GM12878 (cell line): Measurements from ENCODE around the gene PRC1. TPM values are rescaled to one million over a fixed set of nuclear protein-coding genes. Genes with fewer than 3 reads are reported as not detected.

Source experiments
- ATAC-seq: fragments of 200-7000 bp; cut with Tn5 transposase; 3 replicates; pipeline ENCODE4 v1.9.1; 2020; ENCODE audit warnings: mild to moderate bottlenecking, moderate library complexity
- BruUV-seq: library from RNA; stranded (reverse); fragments of 400-500 nt; replicated peaks from 2 replicates; lab custom pipeline; 2021; lab: Mats Ljungman, UMichigan
- CTCF ChIA-PET: fragments of 300-600 bp; sonication (Branson Sonifier 250); formaldehyde crosslinking; extraction: SDS; loops from one replicate; lab custom pipeline; 2021; ENCODE audit warnings: inconsistent platforms; lab: Yijun Ruan, JAX
- POLR2A ChIA-PET: fragments of 350-600 bp; formaldehyde crosslinking; extraction: SDS; loops from one replicate; lab custom pipeline; 2021; ENCODE audit warnings: inconsistent platforms; lab: Charles Lee
- RAD21 ChIA-PET: fragments of 300-600 bp; sonication (Branson Sonifier 250); formaldehyde crosslinking; loops from one replicate; lab custom pipeline; 2023; ENCODE audit warnings: antibody characterized with exemption; ENCODE audit not compliant: unreplicated experiment; lab: Charles Lee
- SMC1A ChIA-PET: fragments of 300-600 bp; sonication (Branson Sonifier 250); formaldehyde crosslinking; loops from one replicate; lab custom pipeline; 2023; ENCODE audit not compliant: unreplicated experiment, uncharacterized antibody; lab: Charles Lee
- DNase-seq: peaks from one replicate; pipeline ENCODE4 v3.0.0-alpha.2; 2011; ENCODE audit warnings: low read depth, low spot score
- FAIRE-seq: peaks from 3 replicates; lab custom pipeline; 2011; peaks lifted over from hg19 to GRCh38; lab: Jason Lieb, UNC
- H2AFZ ChIP-seq: 2 replicates; pipeline ENCODE4 v1.6.0; 2011; ENCODE audit warnings: low read depth, low read length, control low read depth; ENCODE audit not compliant: control insufficient read depth
- H3K27ac ChIP-seq: 2 replicates; pipeline ENCODE4 v1.5.1; 2011; ENCODE audit warnings: control low read depth; ENCODE audit not compliant: control insufficient read depth, insufficient read depth
- H3K27me3 ChIP-seq, 2 experiments: replicated peaks in 1 of 2; 2 replicates each; pipeline versions ENCODE4 v1.6.0 to v1.6.1; 2011; ENCODE audit warnings: low read length in 1 of 2; ENCODE audit not compliant: control insufficient read depth in 2 of 2, insufficient read depth in 2 of 2
- H3K36me3 ChIP-seq, 2 experiments: 2 replicates each; pipeline ENCODE4 v1.5.1; 2011; ENCODE audit warnings: low read length in 1 of 2; ENCODE audit not compliant: control insufficient read depth in 2 of 2, insufficient read depth in 2 of 2
- H3K4me1 ChIP-seq: 2 replicates; pipeline ENCODE4 v1.6.1; 2011; ENCODE audit warnings: mild to moderate bottlenecking, low read length, moderate library complexity, mixed read lengths; ENCODE audit not compliant: control insufficient read depth, insufficient read depth
- H3K4me2 ChIP-seq: 2 replicates; pipeline ENCODE4 v1.6.0; 2011; ENCODE audit warnings: control low read depth; ENCODE audit not compliant: control insufficient read depth, insufficient read depth
- H3K4me3 ChIP-seq: fragments of 200-600 bp; sonication (generic); 2 replicates; pipeline ENCODE4 v1.5.1; 2016
- H3K79me2 ChIP-seq: 2 replicates; pipeline ENCODE4 v1.6.0; 2011; ENCODE audit warnings: low read length; ENCODE audit not compliant: control insufficient read depth, insufficient read depth
- H3K9ac ChIP-seq: 2 replicates; pipeline ENCODE4 v1.8.0; 2011; ENCODE audit warnings: low read length, control low read depth, mixed read lengths; ENCODE audit not compliant: control insufficient read depth, insufficient read depth
- H3K9me3 ChIP-seq: replicated peaks from 3 replicates; pipeline ENCODE4 v1.5.1; 2011; ENCODE audit warnings: mild to moderate bottlenecking, low read length; ENCODE audit not compliant: control insufficient read depth, insufficient read depth
- H4K20me1 ChIP-seq: 2 replicates; pipeline ENCODE4 v1.6.0; 2011; ENCODE audit not compliant: control insufficient read depth, insufficient read depth
- IKZF1 ChIP-seq: fragments of 450-650 bp; conservative IDR thresholded peaks from 2 replicates; pipeline ENCODE4 v1.6.1; 2017; ENCODE audit warnings: antibody characterized with exemption, mild to moderate bottlenecking
- MEF2A ChIP-seq: IDR thresholded peaks from 2 replicates; pipeline ENCODE4 v1.6.1; 2011; ENCODE audit warnings: low read depth, mild to moderate bottlenecking, low read length, moderate library complexity; ENCODE audit not compliant: insufficient read depth
- MTA3 ChIP-seq: IDR thresholded peaks from 2 replicates; pipeline ENCODE4 v1.6.1; 2012; ENCODE audit warnings: low read length, inconsistent platforms, borderline replicate concordance
- NRF1 ChIP-seq: conservative IDR thresholded peaks from 2 replicates; pipeline ENCODE4 v1.6.1; 2011; ENCODE audit warnings: mild to moderate bottlenecking, low read depth, low read length, improper control_type of control experiment
- PML ChIP-seq: IDR thresholded peaks from 2 replicates; pipeline ENCODE4 v1.6.1; 2012; ENCODE audit warnings: low read length, inconsistent platforms
- POU2F2 ChIP-seq: IDR thresholded peaks from 3 replicates; pipeline ENCODE4 v1.6.1; 2011; ENCODE audit warnings: low read depth, mild to moderate bottlenecking, low read length, borderline replicate concordance
- STAT1 ChIP-seq: fragments of 450-650 bp; conservative IDR thresholded peaks from 2 replicates; pipeline ENCODE4 v1.6.1; 2014; ENCODE audit warnings: antibody characterized with exemption, mild to moderate bottlenecking
- TARDBP ChIP-seq: IDR thresholded peaks from 2 replicates; pipeline ENCODE4 v1.6.1; 2016; ENCODE audit warnings: borderline replicate concordance
- WGBS: methylation state at CpG from one replicate; pipeline ENCODE4 v1.1.6; 2016; ENCODE audit warnings: low lambda C conversion rate; ENCODE audit not compliant: insufficient replicate concordance, insufficient coverage; ENCODE audit errors: missing lambda C conversion rate; 5-methylcytosine and 5-hydroxymethylcytosine counted together
- in situ Hi-C: fragments of 300-500 bp; cut with MboI; formaldehyde crosslinking; loops from 9 replicates; pipeline ENCODE4 v1.14.3; 2018; ENCODE audit warnings: mixed read lengths
- intact Hi-C: fragments of 100-400 bp; cut with micrococcal nuclease; formaldehyde crosslinking; loops from one replicate; pipeline ENCODE4 v1.14.2; 2022; ENCODE audit not compliant: unreplicated experiment
- polyA plus RNA-seq, 11 experiments: library from polyadenylated mRNA; depleted of rRNA in 4 of 11; unstranded in 6 of 11; stranded (reverse) in 5 of 11; fragments of >200 nt; fragmentation: Nextera tagmentation in 4 of 11; fragmentation: Illumina TruSeq in 1 of 11; extraction: Ambion mirVana in 4 of 11; extraction: Trizol in 1 of 11; gene quantifications; 1 replicate in 1 of 11; 2 replicates in 10 of 11; pipeline versions ENCODE4 v1.2.1 to v1.2.3, GENCODE V29; 2011 to 2016; ENCODE audit warnings: inconsistent platforms in 2 of 11, missing spikeins in 2 of 11, low read depth in 1 of 11
- total RNA-seq, 4 experiments: library from RNA; depleted of rRNA in 3 of 4; stranded (reverse); fragments of >200 nt in 3 of 4; fragmentation: Illumina TruSeq in 1 of 4; extraction: Trizol in 1 of 4; gene quantifications; 2 replicates each; pipeline versions ENCODE4 v1.2.1 to v1.2.3, GENCODE V29; 2013 to 2021
- TF ChIP-seq, protein P1 (sequence below), 3 experiments: IDR thresholded peaks in 2 of 3; conservative IDR thresholded peaks in 1 of 3; 2 replicates each; pipeline ENCODE4 v1.5.1; 2011; ENCODE audit warnings: low read depth in 3 of 3, low read length in 3 of 3, mild to moderate bottlenecking in 3 of 3, control low read depth in 2 of 3, moderate library complexity in 2 of 3, inconsistent platforms in 1 of 3, mixed read lengths in 1 of 3; ENCODE audit not compliant: control insufficient read depth in 2 of 3, insufficient read depth in 1 of 3; ENCODE audit errors: extremely low read depth in 1 of 3
- TF ChIP-seq, protein P2 (sequence below): IDR thresholded peaks from 2 replicates; pipeline ENCODE4 v1.6.1; 2011; ENCODE audit warnings: borderline replicate concordance, low read depth, mild to moderate bottlenecking, moderate library complexity, low read length; ENCODE audit not compliant: insufficient read depth, poor library complexity, severe bottlenecking
- TF ChIP-seq, protein P3 (sequence below): IDR thresholded peaks from 2 replicates; pipeline ENCODE4 v1.6.1; 2012; ENCODE audit warnings: improper control_type of control experiment, low read depth, low read length; ENCODE audit not compliant: insufficient replicate concordance

The PRC1 gene
- total and polyA plus RNA-seq, 10 of the 15 experiments (the other 5 are each of a cell fraction or from before 2014, with no cell fraction given), result 100 to 241 (median 131) TPM

DNA sequence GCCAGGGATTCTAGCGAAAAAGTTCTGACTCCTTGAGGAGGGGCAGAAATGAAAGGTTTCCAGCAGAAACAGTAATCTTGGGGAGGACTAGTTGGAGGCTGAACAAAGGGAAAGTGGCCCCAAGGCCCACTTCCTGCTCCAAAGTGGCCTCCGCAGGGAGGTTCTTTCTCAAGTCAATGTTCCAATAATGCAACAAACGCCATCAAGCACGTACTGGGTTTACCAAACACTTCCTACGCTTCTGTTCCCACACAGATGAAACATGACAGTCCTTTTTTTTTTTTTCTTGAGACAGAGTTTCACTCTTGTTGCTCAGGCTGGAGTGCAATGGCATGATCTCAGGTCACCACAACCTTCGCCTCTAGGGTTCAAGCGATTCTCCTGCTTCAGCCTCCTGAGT lies 49.2 kb downstream of the PRC1 start (continued):
- TF ChIP-seq, protein P1, sequence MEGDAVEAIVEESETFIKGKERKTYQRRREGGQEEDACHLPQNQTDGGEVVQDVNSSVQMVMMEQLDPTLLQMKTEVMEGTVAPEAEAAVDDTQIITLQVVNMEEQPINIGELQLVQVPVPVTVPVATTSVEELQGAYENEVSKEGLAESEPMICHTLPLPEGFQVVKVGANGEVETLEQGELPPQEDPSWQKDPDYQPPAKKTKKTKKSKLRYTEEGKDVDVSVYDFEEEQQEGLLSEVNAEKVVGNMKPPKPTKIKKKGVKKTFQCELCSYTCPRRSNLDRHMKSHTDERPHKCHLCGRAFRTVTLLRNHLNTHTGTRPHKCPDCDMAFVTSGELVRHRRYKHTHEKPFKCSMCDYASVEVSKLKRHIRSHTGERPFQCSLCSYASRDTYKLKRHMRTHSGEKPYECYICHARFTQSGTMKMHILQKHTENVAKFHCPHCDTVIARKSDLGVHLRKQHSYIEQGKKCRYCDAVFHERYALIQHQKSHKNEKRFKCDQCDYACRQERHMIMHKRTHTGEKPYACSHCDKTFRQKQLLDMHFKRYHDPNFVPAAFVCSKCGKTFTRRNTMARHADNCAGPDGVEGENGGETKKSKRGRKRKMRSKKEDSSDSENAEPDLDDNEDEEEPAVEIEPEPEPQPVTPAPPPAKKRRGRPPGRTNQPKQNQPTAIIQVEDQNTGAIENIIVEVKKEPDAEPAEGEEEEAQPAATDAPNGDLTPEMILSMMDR (IDR thresholded peaks at IDR 0.05 in 2 of 3, conservative IDR thresholded peaks at IDR 0.05 in 1 of 3; ENCODE audit: control insufficient read depth in 2 of 3, extremely low read depth in 1 of 3, insufficient read depth in 1 of 3, low read depth in 3 of 3, low read length in 3 of 3), result no peak

DNA sequence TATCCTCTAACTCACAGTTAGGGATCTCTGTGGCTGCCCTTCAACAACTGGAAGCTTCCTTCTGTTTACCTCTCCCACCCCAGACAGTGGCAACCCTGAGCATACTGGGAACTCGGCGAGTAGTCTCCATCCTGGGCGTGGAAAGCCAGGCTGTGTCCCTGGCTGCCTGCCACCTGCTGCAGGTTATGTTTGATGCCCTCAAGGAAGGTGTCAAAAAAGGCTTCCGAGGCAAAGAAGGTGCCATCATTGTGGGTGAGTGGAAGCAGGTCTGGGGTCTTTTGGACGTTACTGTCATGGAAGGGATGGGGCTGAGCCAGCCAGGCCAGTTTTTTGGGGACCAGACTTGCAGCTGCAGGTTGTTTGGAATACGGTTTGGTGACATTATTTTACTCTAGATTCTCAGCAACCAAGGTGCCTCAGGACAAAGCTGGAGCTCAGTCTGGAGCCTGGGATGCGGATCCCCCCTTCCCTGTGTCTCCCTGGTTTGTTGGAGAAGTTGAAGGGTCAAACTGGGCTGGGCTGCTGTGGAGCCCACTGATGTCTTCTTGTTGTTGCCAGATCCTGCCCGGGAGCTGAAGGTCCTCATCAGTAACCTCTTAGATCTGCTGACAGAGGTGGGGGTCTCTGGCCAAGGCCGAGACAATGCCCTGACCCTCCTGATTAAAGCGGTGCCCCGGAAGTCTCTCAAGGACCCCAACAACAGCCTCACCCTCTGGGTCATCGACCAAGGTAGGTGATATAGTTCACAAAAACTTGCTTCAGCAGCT lies 51.8 kb downstream of the PRC1 start:
- H3K9ac ChIP-seq, result no peak overlapping the region

More for the DNA sequence above, 51.8 kb downstream of the PRC1 start:
- ATAC-seq, result no peak
- no peak overlapping the region for H2AFZ ChIP-seq
- no peak for FAIRE-seq
- no peak overlapping the region for H3K4me2 ChIP-seq
- DNase-seq, result no peak
- CTCF ChIA-PET, result interaction anchor here (0.9 to 2.6 kb wide), 5 partner anchors 8 to 29 kb away, joined by 3 to 16 read pairs (median 4); partner anchors contain the start of genes HDDC3, RCCD1 and UNC45A
- TF ChIP-seq, protein P2, sequence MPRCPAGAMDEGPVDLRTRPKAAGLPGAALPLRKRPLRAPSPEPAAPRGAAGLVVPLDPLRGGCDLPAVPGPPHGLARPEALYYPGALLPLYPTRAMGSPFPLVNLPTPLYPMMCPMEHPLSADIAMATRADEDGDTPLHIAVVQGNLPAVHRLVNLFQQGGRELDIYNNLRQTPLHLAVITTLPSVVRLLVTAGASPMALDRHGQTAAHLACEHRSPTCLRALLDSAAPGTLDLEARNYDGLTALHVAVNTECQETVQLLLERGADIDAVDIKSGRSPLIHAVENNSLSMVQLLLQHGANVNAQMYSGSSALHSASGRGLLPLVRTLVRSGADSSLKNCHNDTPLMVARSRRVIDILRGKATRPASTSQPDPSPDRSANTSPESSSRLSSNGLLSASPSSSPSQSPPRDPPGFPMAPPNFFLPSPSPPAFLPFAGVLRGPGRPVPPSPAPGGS, result no peak
- TF ChIP-seq PML (no peak), IKZF1 (no peak), NRF1 (no peak), POU2F2 (no peak), MEF2A (no peak), TARDBP (no peak), STAT1 (no peak), MTA3 (no peak)
- TF ChIP-seq, protein P3, sequence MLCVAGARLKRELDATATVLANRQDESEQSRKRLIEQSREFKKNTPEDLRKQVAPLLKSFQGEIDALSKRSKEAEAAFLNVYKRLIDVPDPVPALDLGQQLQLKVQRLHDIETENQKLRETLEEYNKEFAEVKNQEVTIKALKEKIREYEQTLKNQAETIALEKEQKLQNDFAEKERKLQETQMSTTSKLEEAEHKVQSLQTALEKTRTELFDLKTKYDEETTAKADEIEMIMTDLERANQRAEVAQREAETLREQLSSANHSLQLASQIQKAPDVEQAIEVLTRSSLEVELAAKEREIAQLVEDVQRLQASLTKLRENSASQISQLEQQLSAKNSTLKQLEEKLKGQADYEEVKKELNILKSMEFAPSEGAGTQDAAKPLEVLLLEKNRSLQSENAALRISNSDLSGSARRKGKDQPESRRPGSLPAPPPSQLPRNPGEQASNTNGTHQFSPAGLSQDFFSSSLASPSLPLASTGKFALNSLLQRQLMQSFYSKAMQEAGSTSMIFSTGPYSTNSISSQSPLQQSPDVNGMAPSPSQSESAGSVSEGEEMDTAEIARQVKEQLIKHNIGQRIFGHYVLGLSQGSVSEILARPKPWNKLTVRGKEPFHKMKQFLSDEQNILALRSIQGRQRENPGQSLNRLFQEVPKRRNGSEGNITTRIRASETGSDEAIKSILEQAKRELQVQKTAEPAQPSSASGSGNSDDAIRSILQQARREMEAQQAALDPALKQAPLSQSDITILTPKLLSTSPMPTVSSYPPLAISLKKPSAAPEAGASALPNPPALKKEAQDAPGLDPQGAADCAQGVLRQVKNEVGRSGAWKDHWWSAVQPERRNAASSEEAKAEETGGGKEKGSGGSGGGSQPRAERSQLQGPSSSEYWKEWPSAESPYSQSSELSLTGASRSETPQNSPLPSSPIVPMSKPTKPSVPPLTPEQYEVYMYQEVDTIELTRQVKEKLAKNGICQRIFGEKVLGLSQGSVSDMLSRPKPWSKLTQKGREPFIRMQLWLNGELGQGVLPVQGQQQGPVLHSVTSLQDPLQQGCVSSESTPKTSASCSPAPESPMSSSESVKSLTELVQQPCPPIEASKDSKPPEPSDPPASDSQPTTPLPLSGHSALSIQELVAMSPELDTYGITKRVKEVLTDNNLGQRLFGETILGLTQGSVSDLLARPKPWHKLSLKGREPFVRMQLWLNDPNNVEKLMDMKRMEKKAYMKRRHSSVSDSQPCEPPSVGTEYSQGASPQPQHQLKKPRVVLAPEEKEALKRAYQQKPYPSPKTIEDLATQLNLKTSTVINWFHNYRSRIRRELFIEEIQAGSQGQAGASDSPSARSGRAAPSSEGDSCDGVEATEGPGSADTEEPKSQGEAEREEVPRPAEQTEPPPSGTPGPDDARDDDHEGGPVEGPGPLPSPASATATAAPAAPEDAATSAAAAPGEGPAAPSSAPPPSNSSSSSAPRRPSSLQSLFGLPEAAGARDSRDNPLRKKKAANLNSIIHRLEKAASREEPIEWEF, result no peak
- TF ChIP-seq, all 136 proteins: peak for 0
- 95% methylated on average over 12 of the region's 12 CpGs for WGBS
- H3K9me3 ChIP-seq, result no peaks in the 10 kb centered on the region
- H3K27me3 ChIP-seq, result no peaks in the 10 kb centered on the region
- H3K27ac ChIP-seq, result no peak overlapping the region
- no peaks in the 10 kb centered on the region for H3K4me1 ChIP-seq
- in situ Hi-C loops (no loop called here), intact Hi-C loops (no loop called here)
- no TSS peak for BruUV-seq
- no peaks in the 10 kb centered on the region for H3K79me2 ChIP-seq
- ChIA-PET POLR2A (interaction anchor here (0.6 to 0.7 kb wide), 2 partner anchors 16 to 26 kb away, joined by 4 to 5 read pairs; no protein-coding TSS in a partner anchor), SMC1A (no interaction called here), RAD21 (no interaction called here)
- peaks cover 17 to 40% of the 10 kb centered on the region in 2 experiments for H3K36me3 ChIP-seq
- no peaks in the 10 kb centered on the region for H4K20me1 ChIP-seq
- no peak overlapping the region for H3K4me3 ChIP-seq
